Adrenal gland (tissue), 12 donors: Measurements from ENCODE around the gene RBMS2. TPM values are rescaled to one million over a fixed set of nuclear protein-coding genes. Genes with fewer than 3 reads are reported as not detected.

Experiments
- DNase-seq, 7 donors: peaks; one replicate each; pipeline ENCODE4 v3.0.0-alpha.2; 2019 to 2020
- H3K27ac ChIP-seq, 5 donors: fragments of 200-600 bp; sonication (generic) in 4 of 5; 1 replicate in 3 of 5; 2 replicates in 2 of 5; pipeline versions ENCODE4 v1.5.1 to v1.8.0; 2016 to 2020; ENCODE audit warnings: mild to moderate bottlenecking in 1 of 5
- H3K27me3 ChIP-seq: fragments of 200-600 bp; 2 replicates; pipeline ENCODE4 v1.8.0; 2021
- H3K36me3 ChIP-seq, 2 donors: fragments of 200-600 bp; replicated peaks in 1 of 2; 1 replicate in 1 of 2; 2 replicates in 1 of 2; pipeline versions ENCODE4 v1.5.1 to v1.8.0; 2018 to 2022
- H3K4me1 ChIP-seq, 2 donors: fragments of 200-600 bp; replicated peaks in 1 of 2; 1 replicate in 1 of 2; 2 replicates in 1 of 2; pipeline versions ENCODE4 v1.5.1 to v1.8.0; 2018 to 2021
- H3K4me3 ChIP-seq, 4 donors: fragments of 200-600 bp; sonication (generic) in 3 of 4; one replicate each; pipeline ENCODE4 v1.5.1; 2016 to 2018
- H3K9me3 ChIP-seq, 3 donors: fragments of 200-600 bp; sonication (generic) in 1 of 3; replicated peaks in 1 of 3; 1 replicate in 2 of 3; 2 replicates in 1 of 3; pipeline versions ENCODE4 v1.5.1 to v1.8.0; 2016 to 2021
- CTCF ChIP-seq, 6 experiments: fragments of 450-650 bp in 4 of 6; fragments of 200-600 bp in 2 of 6; sonication (generic) in 1 of 6; IDR thresholded peaks; 1 replicate in 5 of 6; 2 replicates in 1 of 6; pipeline versions ENCODE4 v1.5.1 to v1.8.0; 2016 to 2021; ENCODE audit warnings: antibody characterized with exemption in 6 of 6, mild to moderate bottlenecking in 2 of 6, moderate library complexity in 1 of 6
- POLR2A ChIP-seq, 2 donors: fragments of 450-650 bp; IDR thresholded peaks; one replicate each; pipeline ENCODE4 v1.6.1; 2017; ENCODE audit warnings: antibody characterized with exemption in 2 of 2, mild to moderate bottlenecking in 2 of 2, moderate library complexity in 1 of 2
- WGBS, 4 donors: extraction: QIAGEN DNeasy Blood & Tissue Kit in 2 of 4; methylation state at CpG; one replicate each; pipeline versions ENCODE4 v1.1.5 to v1.1.7; 2013 to 2017; 5-methylcytosine and 5-hydroxymethylcytosine counted together
- intact Hi-C, 2 donors: fragments of 100-400 bp; cut with DNase I; formaldehyde crosslinking; loops; one replicate each; pipeline versions ENCODE4 v1.14.1 to v1.15.0; 2022 to 2023
- polyA plus RNA-seq, 3 donors: library from polyadenylated mRNA; stranded (reverse); fragments of 200-250 nt in 2 of 3; fragments of 350-450 nt in 1 of 3; fragmentation: Illumina TruSeq in 1 of 3; extraction: RNeasy Lipid Tissue Mini Kit (QIAGEN cat#74804) in 1 of 3; gene quantifications; one replicate each; pipeline ENCODE4 v1.2.3, GENCODE V29; 2013 to 2014
- total RNA-seq, 9 donors: library from RNA; depleted of rRNA in 4 of 9; stranded (reverse); fragments of >200 nt in 4 of 9; fragments of 120-200 nt in 1 of 9; fragmentation: NEBNext Ultra II Directional in 1 of 9; extraction: Animal tissue kit (Norgen Biotek cat#: 25700) in 1 of 9; gene quantifications; one replicate each; pipeline versions ENCODE4 v1.1.0 to v1.2.4, GENCODE V29; 2013 to 2023
- donor health status: healthy with polysubstance abuse.
- donor health status: Bipolar disorder and iron deficiency.
- donor health status: DM: yes; HTN: yes; CAD: no.
- donor health status: DM: no; HTN: no; CAD: no.
- donor health status: DM: no; HTN: no; CAD: no.
- donor health status: DM: yes; HTN: yes; CAD: no.

The RBMS2 gene
- total and polyA plus RNA-seq, 12 donors, result 7.6 to 41.5 (median 19.9) TPM

GRCh38 chr12:56578983-56579546, 57.4 kb downstream of the RBMS2 start:
- intact Hi-C loops, result no loop called here
- no peaks in the 10 kb centered on the region for H3K9me3 ChIP-seq
- H3K27me3 ChIP-seq, result no peaks in the 10 kb centered on the region
- H3K4me1 ChIP-seq, result peaks cover 0 to 7% of the 10 kb centered on the region in 2 donors
- H3K36me3 ChIP-seq, result peaks cover 0 to 17% of the 10 kb centered on the region in 2 donors
- 88 to 97% (median 91%) methylated on average over 10 of the region's 10 CpGs for WGBS, 4 donors
- DNase-seq, result no peak
- no peak overlapping the region for H3K4me3 ChIP-seq
- TF ChIP-seq POLR2A (IDR thresholded peaks at IDR 0.05) (no peak), CTCF (IDR thresholded peaks at IDR 0.05) (no peak)
- H3K27ac ChIP-seq, result no peak overlapping the region

- Histone ChIP-seq H3K27me3 (no peaks in the 10 kb centered on the region), H3K9me3 (no peaks in the 10 kb centered on the region), H3K36me3 (peaks cover 0 to 17% of the 10 kb centered on the region in 2 donors), H3K4me3 (no peak overlapping the region), H3K4me1 (peaks cover 0 to 7% of the 10 kb centered on the region in 2 donors), H3K27ac (peak overlapping the region in 1 of 5 donors; percentile 10)
- 62 to 71% (median 69%) methylated on average over 10 of the region's 10 CpGs for WGBS, 4 donors
- intact Hi-C loops, result no loop called here
- TF ChIP-seq POLR2A (IDR thresholded peaks at IDR 0.05) (no peak), CTCF (IDR thresholded peaks at IDR 0.05) (no peak)
- peak in 2 of 7 donors; percentile 25 to 40 for DNase-seq
Measured at GRCh38 chr12:56581418-56582145, 60.0 kb downstream of the RBMS2 start.

GRCh38 chr12:56585098-56585497, 63.5 kb downstream of the RBMS2 start:
- intact Hi-C loops, result no loop called here
- WGBS, 4 donors, result 84 to 87% (median 85%) methylated on average over 4 of the region's 4 CpGs
- peaks cover 0 to 7% of the 10 kb centered on the region in 2 donors for H3K4me1 ChIP-seq
- TF ChIP-seq CTCF (IDR thresholded peaks at IDR 0.05) (no peak), POLR2A (IDR thresholded peaks at IDR 0.05) (no peak)
- H3K9me3 ChIP-seq, result no peaks in the 10 kb centered on the region
- peaks cover 0 to 41% of the 10 kb centered on the region in 2 donors for H3K36me3 ChIP-seq
- no peaks in the 10 kb centered on the region for H3K27me3 ChIP-seq
- H3K27ac ChIP-seq, result no peak overlapping the region
- H3K4me3 ChIP-seq, result no peak overlapping the region
- DNase-seq, result no peak

- Histone ChIP-seq H3K27me3 (no peaks in the 10 kb centered on the region), H3K36me3 (peaks cover 0 to 35% of the 10 kb centered on the region in 2 donors), H3K27ac (no peak overlapping the region), H3K9me3 (no peaks in the 10 kb centered on the region), H3K4me3 (no peak overlapping the region), H3K4me1 (peaks cover 0 to 10% of the 10 kb centered on the region in 2 donors)
- DNase-seq, result no peak
- intact Hi-C loops, result no loop called here
- TF ChIP-seq CTCF (IDR thresholded peaks at IDR 0.05) (no peak), POLR2A (IDR thresholded peaks at IDR 0.05) (no peak)
- 79 to 100% (median 95%) methylated on average over 1 of the region's 1 CpG for WGBS, 4 donors
Measured at GRCh38 chr12:56589783-56590182, 68.2 kb downstream of the RBMS2 start.
